GM19395 (cell line): ENCODE measurements around the gene TRIM27.
"Not testable (repeated sequence)": the region's sequence is repeated elsewhere in the genome, so short reads cannot be mapped to it uniquely, and the experiment has no call there.

Experiments used
- ATAC-seq: cut with Tn5 transposase; IDR thresholded peaks from one replicate; pipeline ENCODE4 v1.9.1; 2021; ENCODE audit warnings: mild to moderate bottlenecking, moderate library complexity; ENCODE audit not compliant: unreplicated experiment

Gene TRIM27

DNA sequence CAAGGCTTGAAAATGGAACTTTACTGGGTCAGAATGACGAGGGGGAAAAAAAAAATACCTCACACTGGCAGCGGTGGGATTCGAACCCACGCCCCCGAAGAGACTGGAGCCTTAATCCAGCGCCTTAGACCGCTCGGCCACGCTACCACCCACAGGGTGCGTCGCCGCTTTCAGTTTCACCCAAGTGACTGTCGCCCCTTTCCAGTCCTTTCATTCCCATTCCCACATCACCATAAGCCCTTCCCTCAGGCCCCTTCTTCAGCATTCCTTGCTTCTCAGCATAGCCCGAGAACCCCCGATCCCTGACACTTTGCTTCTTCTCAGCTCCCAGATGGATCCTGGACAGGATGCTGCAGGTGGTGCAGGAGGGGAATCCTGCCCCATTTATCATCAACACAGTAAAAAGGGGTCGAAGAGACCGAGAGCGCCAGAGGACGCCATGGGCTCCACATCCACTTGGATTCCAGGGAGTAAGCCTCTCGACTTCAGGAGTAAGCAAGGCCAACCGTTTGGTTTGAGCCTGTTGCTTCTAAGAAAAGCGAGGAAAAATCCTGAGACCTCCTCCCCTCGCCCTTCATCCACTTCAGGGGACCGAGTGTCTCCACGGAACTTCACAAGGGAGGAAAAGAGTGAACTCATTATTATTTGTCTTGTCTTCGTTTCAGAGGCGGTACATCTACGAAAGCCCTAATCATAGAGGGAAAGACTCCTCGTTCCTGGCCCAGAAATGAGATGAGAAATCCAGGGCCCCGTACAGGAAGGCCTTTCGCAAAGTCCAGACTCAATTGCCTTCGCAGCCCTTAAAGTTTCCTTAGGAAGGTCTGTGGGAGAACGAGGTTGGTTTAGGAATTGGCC lies 20.0 kb upstream of the TRIM27 start:
- ATAC-seq: no peak

DNA sequence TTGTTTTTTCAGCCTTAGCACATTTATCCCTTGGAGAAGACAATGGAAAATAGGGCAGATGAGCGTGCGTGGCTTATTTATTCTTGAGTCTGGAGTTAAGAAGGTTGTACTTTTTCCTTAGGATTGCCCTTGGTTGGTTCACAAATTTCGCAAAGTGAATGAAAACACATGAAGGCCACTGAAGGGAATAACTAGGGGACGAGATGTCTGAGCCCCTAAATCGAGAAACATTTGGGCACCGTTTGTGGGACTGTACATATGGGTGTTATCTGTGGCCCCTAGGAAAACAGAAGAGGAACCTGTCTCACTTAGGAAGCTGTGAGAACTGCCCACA lies 19.4 kb upstream of the TRIM27 start:
- ATAC-seq: no peak

DNA sequence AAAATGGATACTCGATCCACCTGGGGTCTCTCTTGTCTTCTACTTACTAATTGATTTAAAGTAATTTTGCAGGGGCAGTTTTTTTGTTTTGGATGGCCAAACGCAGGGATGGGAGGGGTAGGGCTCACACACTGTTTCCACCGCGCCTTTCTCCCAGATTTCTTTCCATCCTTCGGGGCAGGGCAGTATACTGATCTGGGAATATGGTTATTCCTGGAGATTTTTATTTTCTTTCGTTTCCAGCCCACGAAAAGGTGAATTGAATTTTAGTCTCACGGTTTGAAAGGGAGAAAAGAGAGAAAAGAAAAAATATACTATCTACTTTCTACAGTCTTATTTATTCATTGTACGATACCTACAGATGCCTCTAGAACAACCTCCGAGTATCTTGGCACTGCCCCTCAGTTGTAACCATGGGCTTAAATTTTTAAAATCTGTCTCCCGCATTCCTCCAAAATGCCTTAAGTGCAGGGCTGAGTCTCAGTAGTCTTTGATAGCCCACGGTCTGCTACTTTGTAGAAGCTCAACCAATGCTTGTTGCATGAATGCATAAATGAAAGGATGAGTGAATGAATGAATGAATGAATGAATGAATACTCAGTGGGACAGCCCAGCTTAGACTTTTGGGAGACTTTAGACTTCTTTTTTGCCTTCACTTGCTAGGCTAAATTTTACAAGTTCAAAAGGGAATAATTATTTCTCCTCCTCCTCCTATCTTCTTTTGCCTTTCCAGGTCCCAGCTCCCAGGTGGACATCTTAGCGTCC lies 18.1 kb upstream of the TRIM27 start:
- no peak for ATAC-seq

DNA sequence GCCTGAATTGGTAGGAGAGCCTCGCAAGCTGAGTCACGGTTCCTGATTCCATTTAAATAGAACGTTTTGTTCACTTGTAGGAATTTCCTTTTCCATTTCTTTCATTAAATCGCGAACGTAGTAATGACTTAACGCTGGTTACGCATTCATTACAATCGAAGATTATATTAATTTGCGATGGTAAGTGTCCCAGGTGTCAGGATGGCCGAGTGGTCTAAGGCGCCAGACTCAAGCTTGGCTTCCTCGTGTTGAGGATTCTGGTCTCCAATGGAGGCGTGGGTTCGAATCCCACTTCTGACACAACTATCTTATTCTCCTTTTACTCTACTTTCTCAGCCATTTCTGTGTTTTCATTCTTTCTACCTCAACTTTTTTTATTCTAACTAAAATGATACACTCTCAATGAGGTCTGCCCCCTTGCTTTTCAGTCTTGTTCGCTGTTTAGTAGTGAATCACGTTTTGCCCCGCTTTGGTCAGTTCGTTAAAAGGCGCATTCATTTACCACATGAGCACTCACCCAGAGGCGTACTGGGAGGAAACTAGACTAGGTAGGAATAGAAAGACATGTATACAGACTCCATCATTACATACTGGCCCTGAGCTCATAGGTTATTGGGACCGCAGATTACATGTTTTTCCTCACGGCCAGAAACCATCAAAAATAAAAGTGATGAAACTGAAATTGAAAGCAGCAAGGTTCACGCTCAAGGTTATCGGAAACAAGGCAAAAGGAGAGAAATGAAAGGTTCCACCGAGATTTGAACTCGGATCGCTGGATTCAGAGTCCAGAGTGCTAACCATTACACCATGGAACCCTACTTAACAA lies 17.3 kb upstream of the TRIM27 start:
- ATAC-seq: peak; percentile 67

DNA sequence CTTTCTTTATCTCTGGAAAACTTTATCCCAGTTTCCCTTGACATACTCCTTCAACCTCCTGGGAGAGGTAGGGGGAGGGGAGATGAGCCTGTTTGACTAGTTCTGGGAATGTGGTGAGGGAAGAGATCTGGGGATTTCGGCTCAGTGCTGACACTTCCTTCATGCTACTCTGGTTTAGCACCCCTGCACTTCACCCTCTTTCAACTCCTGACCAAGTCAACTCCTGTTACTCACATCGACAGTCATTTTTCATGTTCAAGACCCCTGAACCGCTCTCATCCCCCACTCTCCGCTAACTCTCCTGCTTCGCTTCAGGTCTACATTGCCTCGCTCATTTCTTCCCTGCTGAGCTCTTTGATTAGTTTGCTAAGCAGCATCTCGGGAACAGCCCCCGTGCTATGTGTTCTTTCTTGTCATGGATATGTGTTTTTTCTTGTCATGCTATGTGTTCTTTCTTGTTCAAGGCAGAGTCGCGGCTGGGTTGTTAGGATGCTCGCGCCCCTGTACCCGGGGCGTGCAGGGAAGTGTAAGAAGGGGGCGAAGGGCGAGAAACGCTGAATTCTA lies 16.6 kb upstream of the TRIM27 start:
- peak; percentile 21 for ATAC-seq

DNA sequence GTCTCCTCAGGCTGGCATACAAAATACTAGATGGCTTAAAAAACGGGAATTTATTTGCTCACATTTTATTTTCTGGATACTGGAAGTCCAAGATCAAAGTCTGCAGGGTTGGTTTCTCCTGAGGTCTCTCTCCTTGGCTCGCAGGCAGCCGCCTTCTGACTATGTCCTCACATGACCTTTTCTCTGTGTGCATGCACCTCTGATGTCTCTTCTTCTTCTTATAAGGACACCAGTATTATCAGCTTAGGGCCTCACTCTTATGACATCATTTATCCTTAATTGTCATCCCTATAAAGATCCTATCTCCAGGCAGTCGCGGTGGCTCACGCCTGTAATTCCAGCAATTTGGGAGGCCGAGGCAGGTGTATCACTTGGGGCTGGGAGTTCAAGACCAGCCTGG lies 9.3 kb upstream of the TRIM27 start:
- ATAC-seq: no peak

DNA sequence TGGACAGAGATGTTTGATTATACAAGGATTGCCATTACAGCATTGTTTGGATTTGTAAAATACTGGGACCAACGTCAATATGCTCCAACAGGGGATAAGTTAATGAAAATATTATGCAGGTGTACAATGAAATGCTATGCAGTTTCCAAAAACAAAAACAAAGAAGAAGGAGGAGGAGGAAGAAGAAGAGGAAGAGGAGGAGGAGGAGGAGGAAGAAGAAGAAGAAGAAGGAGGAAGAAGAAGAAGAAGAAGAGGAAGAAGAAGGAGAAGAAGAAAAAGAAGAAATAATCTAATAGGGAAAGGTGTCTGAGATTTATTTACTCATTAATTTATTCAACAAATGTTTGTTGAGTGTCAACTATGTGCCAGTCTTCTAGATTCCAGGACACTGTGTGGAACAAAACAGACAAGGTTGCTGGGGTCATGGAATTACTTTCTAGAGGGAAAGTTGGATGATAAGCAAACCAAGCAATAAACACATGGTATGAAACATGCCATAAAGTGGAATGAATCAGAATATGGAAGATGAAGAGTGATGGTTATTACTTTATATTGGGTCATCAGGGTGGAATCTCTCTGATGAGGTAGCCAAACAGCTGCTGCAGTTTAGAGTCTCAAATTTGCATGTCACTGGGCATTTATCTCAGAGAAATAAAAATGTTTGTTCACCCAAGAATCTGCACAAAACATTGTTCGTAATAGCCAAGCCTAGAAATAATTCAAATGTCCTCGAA lies 6.3 kb upstream of the TRIM27 start:
- ATAC-seq: no peak

DNA sequence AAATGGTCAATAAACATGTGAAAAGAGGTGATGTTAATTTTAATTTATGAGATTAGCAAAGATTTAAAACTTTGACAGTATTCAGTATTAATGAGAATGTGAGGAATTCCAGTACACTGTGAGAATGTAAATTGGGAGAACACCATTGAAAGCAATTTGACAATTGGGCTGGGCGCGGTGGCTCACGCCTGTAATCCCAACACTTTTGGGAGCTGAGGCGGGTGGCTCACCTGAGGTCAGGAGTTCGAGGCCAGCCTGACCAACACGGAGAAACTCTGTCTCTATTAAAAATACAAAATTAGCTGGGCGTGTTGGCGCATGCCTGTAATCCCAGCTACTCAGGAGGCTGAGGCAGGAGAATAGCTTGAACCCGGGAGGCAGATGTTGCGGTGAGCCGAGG lies 5.6 kb upstream of the TRIM27 start:
- not testable (repeated sequence) for ATAC-seq

DNA sequence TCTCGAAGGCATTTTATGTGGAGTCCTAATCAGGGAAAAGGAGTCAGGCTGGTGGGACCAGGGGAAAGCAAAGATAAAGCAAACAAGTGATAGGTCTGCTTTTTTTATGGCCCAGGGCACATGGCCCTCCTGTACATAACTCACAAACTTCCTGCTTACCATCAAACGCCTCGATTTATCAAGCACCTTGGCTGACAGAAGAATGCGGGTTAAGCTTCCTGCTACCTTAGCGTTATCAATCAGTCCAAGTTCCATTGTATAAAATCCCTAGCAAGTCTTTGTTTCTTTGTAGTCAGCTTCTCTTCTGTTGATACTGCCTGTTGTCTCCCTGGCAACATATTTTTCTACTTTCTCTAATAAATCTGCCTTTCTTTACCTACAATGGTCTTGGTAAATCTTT lies 4.1 kb upstream of the TRIM27 start:
- no peak for ATAC-seq

DNA sequence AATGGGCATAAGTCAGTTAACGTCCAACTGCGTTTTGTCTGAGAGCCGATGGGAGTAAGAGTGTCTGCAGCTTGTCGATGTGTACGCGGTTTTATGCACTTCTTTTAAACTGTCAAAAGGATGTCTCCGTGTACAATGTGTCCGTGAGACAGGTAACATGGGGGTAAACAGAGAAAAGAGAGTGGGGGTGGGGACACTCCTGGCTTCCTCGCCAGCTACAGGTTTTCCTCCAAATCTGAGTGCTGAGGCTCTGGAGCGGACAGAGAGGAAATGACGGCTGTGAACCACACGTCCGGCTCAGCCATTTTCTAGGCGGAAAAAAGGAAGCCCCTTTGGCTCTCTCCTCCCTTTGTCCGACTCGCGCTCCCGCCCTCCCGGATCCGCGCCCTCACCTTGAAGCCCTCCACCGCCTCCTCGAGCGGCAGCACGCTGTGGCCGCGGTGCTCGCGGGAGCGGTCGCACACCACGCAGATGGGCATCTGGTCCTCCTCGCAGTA lies 916 bp downstream of the TRIM27 start:
- ATAC-seq: peak; percentile 35

DNA sequence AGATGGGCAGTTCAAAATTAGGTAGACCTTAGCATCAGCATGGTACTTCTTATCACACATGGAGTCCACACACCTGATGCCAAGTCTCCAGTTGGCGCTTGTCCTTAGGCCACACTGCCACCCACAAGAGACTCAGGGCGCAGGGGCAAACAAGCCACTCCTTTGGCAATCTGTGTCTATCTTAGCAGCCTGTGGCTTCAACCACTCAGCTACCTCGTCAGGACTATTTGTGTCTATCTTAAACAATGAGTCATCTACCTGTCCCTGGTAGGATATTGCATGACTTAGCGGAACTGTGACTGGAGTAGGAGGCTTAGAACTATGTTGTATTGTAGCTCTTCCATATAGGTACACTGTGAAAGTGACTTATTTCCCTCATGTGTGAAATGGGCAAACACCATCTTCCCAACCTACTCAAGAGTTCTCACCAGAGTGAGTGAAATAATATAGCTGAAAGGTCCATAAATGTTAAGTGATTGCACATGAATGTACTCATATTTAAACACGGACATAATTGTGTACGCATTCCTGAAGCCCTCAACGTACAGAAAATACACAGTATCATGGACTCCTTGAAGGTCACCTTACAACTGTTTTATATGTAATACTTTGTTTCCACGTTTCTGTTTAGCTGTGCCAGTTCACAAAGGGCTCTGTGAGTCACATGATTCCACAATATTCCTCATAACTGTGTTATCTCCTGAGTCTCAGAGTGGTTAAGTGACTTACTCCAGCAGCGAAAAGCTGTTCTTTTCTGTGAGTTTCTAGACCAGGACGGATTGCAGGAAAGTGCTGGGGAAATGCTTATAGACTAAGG lies 1.6 kb downstream of the TRIM27 start:
- no peak for ATAC-seq

DNA sequence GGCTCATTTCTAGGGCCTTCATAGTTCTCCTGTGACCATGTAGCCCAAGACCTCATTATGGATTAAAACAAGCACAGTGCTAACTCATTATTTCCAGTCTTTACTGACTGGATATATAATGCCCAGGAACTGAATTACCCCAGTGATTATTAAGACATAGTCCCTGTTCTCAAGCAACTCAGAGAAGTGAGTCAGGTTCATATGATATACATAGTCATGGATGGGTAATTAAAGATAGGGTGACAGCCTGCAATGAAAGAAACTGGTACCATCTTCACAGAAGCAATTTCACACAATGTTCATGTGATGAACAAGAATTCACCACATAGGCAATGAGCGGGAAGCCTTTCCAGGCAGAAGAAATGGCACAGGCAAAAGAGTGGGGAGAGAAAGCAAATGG lies 3.5 kb downstream of the TRIM27 start:
- no peak for ATAC-seq

DNA sequence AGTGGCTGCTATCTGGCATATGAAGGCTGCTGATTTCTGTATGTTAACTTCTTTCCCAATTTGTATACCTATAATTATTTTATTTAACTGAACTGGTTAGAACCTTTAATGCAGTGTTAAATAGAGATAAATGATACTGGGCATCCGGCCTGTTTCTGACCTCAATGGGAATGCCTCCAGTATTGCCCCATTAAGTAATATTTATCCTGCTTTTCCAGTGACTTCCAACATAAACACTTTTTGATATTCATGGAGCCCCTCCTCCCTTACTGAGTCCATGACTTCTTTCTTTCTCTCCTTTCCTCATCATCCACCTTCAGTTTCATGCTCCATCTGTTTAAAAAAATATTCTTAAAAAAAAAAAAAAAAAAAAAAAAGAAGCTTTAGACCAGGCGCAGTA lies 8.8 kb downstream of the TRIM27 start:
- no peak for ATAC-seq

DNA sequence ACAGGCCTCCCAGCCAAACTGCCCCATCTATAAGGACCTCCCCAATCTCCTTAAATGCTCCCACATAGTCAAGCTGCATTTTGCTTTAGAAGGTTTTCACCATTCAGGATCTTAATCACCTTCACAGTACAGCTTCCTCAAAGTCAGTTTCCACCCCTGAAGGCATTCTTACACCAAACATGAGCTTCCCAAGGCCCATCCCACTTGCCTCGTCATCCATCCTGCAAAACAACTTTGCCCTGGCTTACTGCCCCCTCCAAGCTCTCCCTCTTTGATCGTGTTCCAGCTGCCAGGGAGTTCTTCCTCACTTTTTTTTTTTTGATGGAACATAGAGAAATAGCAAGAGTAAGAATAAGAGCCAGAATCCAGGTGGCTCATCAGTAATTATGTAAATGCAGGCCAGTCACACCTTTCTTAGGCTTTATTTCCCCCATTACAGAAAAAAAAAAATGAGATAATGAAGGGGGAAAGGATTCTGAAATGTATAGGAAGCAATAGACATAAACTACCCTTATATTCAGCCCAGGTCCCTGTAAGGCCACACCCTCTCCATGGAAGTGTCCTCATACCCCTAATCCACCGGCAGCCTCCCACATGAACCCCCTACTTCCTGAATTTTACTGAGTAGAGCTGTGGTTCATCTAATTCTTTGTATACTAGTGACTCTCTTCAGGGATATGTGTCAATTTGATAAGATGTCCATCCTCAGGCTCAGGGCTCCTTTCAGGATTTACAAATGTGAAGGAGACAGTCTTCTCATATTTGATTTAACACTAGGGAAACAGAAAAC lies 12.7 kb downstream of the TRIM27 start:
- ATAC-seq: no peak

DNA sequence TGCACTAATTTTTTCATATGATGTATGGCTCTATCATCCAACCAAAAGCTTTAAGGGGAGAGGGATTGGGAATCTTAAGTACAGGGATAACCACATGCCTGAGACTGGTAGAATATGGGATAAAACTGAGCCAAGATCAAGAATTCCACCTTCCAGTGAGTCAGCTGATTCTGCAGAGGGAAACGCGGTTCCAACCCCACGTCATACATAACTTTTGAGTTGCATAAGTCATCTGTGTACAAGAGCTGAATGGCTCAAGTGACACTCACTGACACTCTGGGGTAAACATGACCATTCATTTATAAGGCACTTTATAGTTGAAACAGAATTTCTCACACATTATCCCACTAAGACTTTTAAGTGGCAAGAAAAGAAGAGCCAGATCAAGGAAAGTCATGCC lies 16.4 kb downstream of the TRIM27 start:
- no peak for ATAC-seq

DNA sequence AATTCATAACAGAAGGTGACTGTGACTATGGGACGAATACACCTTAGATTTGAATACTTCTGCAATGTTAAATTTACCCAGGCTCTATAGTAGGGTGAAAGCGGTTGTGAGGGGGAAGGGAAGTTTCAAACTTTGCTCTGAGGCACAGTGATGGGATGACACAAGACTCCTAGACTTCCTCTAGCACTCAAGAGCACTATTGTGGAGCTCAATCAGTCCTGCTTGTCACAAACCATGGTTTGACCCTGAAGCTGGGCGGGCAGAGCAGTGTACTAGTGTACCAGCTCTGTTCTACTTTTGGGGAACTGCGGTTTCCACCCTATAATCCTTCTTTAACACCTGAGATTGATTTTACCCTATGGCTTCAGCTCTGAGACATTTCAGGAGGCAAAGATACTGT lies 17.1 kb downstream of the TRIM27 start:
- ATAC-seq: no peak

DNA sequence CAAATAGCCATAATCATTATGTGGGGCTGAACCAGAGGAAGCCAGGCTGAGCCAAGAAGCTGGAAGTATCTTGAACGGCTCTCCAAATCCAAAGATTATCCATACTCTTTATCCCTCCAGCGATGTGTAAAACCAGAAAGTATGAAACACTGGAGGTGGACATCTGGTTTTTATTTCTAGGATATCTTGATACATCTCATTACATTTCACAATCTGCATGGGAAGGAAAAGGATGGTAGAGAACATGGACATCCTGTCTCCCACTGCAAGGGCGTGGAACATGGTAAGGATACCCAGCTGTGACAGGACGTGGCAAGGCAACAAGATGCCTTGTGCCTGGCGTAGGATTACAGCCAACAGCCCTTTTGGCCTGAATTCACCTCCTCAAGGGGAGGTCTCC lies 20.1 kb downstream of the TRIM27 start:
- no peak for ATAC-seq

DNA sequence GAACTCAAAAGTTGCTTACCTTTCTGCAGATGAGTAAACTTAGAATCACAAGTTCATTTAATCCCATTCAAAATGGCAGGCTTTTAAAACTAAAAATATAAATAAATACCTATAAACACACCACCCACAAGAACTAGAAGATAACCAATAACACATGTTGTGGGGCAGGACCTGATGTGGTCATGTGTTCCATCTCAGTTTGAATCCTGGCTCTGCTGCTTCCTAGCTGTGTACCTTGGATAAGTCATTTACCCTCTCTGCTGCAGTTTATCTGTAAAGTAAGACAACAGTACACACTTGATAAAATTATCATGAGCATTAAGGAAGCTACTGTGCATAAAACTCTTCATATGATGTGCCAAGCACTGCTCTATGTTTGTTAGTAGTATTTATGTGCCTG lies 22.0 kb downstream of the TRIM27 start:
- no peak for ATAC-seq
